ENCODE results near the gene KYAT1. TPM values are rescaled to one million over a fixed set of nuclear protein-coding genes. Genes with fewer than 3 reads are reported as not detected.

Gene KYAT1
- total RNA-seq, 2 donors from 2014 or later, result 13.6 to 25.3 TPM

GRCh38 chr9:128899566-128900322, 18.0 kb upstream of the KYAT1 start:
- no peaks in the 10 kb centered on the region for H3K9me3 ChIP-seq (ENCODE audit: control insufficient read depth, low read length)
- H3K27me3 ChIP-seq (ENCODE audit: control insufficient read depth, insufficient read depth, low read length, poor library complexity, severe bottlenecking), result no peaks in the 10 kb centered on the region
- Mint-ChIP-seq H3K36me3 (ENCODE audit: low read depth) (peaks cover 25% of the 10 kb centered on the region), H3K9me3 (no peaks in the 10 kb centered on the region), H3K27me3 (ENCODE audit: insufficient read depth) (no peaks in the 10 kb centered on the region), H3K4me3 (no peak overlapping the region), H3K27ac (peak overlapping the region; percentile 1), H3K4me1 (no peaks in the 10 kb centered on the region)
- no peak overlapping the region for H3K9ac ChIP-seq (ENCODE audit: extremely low read depth, low read length, poor library complexity, severe bottlenecking)
- whole genome bisulfite sequencing, 2 experiments (ENCODE audit: insufficient coverage in 1 of 2, insufficient read length in 1 of 2), result 90 to 92% methylated on average over 5 to 8 of the region's 8 CpGs
- H3K4me3 ChIP-seq (ENCODE audit: low read length), result no peak overlapping the region
- H3K36me3 ChIP-seq (ENCODE audit: control insufficient read depth, insufficient read depth, low read length), result peaks cover 56% of the 10 kb centered on the region
- no peak for TF ChIP-seq CTCF (conservative IDR thresholded peaks at IDR 0.05)
- H3K4me1 ChIP-seq (ENCODE audit: control insufficient read depth, insufficient read depth, low read length), result no peaks in the 10 kb centered on the region
- H3K27ac ChIP-seq (ENCODE audit: low read depth, low read length), result no peak overlapping the region
- no peak for DNase-seq

- no peak overlapping the region for H3K27ac ChIP-seq (ENCODE audit: low read depth, low read length)
- TF ChIP-seq CTCF (conservative IDR thresholded peaks at IDR 0.05), result no peak
- peak overlapping the region; percentile 84 for H3K27ac Mint-ChIP-seq
- no peaks in the 10 kb centered on the region for H3K9me3 ChIP-seq (ENCODE audit: control insufficient read depth, low read length)
- H3K4me1 ChIP-seq (ENCODE audit: control insufficient read depth, insufficient read depth, low read length), result no peaks in the 10 kb centered on the region
- no peaks in the 10 kb centered on the region for H3K27me3 ChIP-seq (ENCODE audit: control insufficient read depth, insufficient read depth, low read length, poor library complexity, severe bottlenecking)
- H3K36me3 ChIP-seq (ENCODE audit: control insufficient read depth, insufficient read depth, low read length), result peaks cover 56% of the 10 kb centered on the region
- 91 to 94% methylated on average over 13 to 18 of the region's 18 CpGs for WGBS, 2 experiments (ENCODE audit: insufficient coverage in 1 of 2, insufficient read length in 1 of 2)
- H3K9me3 Mint-ChIP-seq, result no peaks in the 10 kb centered on the region
- H3K27me3 Mint-ChIP-seq (ENCODE audit: insufficient read depth), result no peaks in the 10 kb centered on the region
- no peak for DNase-seq
- H3K4me1 Mint-ChIP-seq, result no peaks in the 10 kb centered on the region
- peaks cover 25% of the 10 kb centered on the region for H3K36me3 Mint-ChIP-seq (ENCODE audit: low read depth)
- H3K9ac ChIP-seq (ENCODE audit: extremely low read depth, low read length, poor library complexity, severe bottlenecking), result no peak overlapping the region
- H3K4me3 ChIP-seq (ENCODE audit: low read length), result no peak overlapping the region
- no peak overlapping the region for H3K4me3 Mint-ChIP-seq
Observed at GRCh38 chr9:128898845-128899565, 17.3 kb upstream of the KYAT1 start.

GRCh38 chr9:128898382-128898781, 16.6 kb upstream of the KYAT1 start:
- Histone ChIP-seq H3K9me3 (ENCODE audit: control insufficient read depth, low read length) (no peaks in the 10 kb centered on the region), H3K27ac (ENCODE audit: low read depth, low read length) (no peak overlapping the region), H3K4me1 (ENCODE audit: control insufficient read depth, insufficient read depth, low read length) (no peaks in the 10 kb centered on the region), H3K27me3 (ENCODE audit: control insufficient read depth, insufficient read depth, low read length, poor library complexity, severe bottlenecking) (no peaks in the 10 kb centered on the region), H3K9ac (ENCODE audit: extremely low read depth, low read length, poor library complexity, severe bottlenecking) (no peak overlapping the region), H3K4me3 (ENCODE audit: low read length) (no peak overlapping the region), H3K36me3 (ENCODE audit: control insufficient read depth, insufficient read depth, low read length) (peaks cover 60% of the 10 kb centered on the region)
- no peaks in the 10 kb centered on the region for H3K9me3 Mint-ChIP-seq
- peaks cover 29% of the 10 kb centered on the region for H3K36me3 Mint-ChIP-seq (ENCODE audit: low read depth)
- no peak for TF ChIP-seq CTCF (conservative IDR thresholded peaks at IDR 0.05)
- H3K4me1 Mint-ChIP-seq, result no peaks in the 10 kb centered on the region
- DNase-seq, result no peak
- peak overlapping the region; percentile 84 for H3K27ac Mint-ChIP-seq
- H3K27me3 Mint-ChIP-seq (ENCODE audit: insufficient read depth), result no peaks in the 10 kb centered on the region
- no peak overlapping the region for H3K4me3 Mint-ChIP-seq
- 92 to 93% methylated on average over 4 to 5 of the region's 5 CpGs for WGBS, 2 experiments (ENCODE audit: insufficient coverage in 1 of 2, insufficient read length in 1 of 2)
